GM18505 (cell line): ENCODE measurements around the gene EEF2.
"Not testable (repeated sequence)": the region's sequence is repeated elsewhere in the genome, so short reads cannot be mapped to it uniquely, and the experiment has no call there.

ENCODE experiments used
- ATAC-seq: cut with Tn5 transposase; IDR thresholded peaks from one replicate; pipeline ENCODE4 v1.9.1; 2021; ENCODE audit not compliant: unreplicated experiment
- POLR2A ChIP-seq: IDR thresholded peaks from 4 replicates; pipeline ENCODE4 v1.6.1; 2011; ENCODE audit warnings: borderline replicate concordance; ENCODE audit not compliant: insufficient read depth, insufficient read length; ENCODE audit errors: extremely low read depth

EEF2 gene

DNA sequence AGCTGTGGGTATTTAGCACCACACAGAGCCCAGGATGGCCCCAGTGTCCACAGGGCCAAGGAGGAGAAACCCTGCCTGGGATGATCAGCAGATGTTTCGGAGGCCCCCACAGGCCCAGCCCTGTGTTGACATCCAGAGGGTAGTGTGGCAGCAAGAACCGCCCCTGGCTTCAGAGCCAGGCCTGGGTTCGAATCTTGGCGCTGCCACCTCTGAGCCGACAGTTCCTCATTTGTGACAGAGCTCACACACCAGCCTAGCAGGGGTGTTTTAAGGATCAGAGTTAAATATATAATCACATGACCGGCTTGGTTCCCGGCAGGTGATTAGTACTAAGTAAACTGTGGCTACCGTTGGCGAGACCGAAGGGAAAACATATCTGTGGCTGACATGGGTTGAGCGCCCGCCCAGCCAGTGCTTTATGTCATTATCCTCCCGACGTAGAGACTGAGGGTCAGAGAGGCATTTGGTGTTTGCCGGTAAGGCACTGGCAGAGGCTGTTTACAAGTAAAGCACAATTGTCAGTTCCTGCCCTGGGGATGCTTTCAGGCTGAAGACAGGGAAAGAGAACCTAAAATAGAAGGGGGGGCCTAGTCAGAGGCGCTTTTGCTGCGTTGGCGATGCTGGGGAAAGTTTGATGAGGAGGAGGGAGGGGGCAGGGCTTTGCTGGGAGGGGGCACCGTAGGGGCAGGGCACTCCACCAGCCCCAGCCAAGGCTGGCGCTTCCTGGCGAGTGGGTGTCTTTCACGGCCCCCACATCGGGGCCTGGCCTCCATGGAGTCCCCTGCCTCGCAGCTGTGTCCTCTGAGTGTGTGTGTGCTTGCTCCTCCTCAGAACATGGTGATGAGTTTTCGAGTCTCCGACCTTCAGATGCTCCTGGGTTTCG, 27.1 kb upstream of the EEF2 start:
- ATAC-seq: no peak
- no peak for TF ChIP-seq POLR2A

DNA sequence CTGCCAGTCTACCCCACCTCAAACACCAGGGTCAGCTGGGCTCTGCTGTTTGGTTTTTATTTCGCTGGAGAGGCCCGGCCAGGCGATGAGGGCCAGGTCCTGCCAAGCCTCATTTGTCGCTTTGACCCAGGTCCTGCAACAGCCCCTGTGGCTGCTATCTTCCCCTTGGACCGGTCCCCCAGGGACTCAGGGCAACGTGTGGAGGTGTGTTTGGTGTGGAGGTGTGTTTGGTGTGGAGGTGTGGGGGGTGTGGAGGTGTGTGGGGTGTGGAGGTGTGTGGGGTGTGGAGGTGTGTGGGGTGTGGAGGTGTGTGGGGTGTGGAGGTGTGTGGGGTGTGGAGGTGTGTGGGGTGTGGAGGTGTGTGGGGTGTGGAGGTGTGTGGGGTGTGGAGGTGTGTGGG, 26.2 kb upstream of the EEF2 start:
- not testable (repeated sequence) for ATAC-seq

DNA sequence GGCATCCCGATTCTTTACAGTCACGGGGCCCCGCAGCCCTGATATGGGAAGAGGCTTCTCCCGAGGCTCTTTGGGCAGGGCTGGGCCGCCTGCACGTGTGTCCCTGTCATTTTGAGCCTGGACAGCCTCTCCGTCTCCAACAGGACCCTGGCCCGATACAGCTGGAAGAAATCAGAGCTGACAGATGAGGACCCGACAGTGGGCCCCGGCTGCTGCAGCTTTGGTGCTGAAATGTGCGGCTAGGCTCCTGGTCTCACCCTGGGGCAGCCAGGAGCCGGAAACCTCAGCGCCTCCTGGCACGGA, 25.5 kb upstream of the EEF2 start:
- TF ChIP-seq POLR2A: no peak
- no peak for ATAC-seq

DNA sequence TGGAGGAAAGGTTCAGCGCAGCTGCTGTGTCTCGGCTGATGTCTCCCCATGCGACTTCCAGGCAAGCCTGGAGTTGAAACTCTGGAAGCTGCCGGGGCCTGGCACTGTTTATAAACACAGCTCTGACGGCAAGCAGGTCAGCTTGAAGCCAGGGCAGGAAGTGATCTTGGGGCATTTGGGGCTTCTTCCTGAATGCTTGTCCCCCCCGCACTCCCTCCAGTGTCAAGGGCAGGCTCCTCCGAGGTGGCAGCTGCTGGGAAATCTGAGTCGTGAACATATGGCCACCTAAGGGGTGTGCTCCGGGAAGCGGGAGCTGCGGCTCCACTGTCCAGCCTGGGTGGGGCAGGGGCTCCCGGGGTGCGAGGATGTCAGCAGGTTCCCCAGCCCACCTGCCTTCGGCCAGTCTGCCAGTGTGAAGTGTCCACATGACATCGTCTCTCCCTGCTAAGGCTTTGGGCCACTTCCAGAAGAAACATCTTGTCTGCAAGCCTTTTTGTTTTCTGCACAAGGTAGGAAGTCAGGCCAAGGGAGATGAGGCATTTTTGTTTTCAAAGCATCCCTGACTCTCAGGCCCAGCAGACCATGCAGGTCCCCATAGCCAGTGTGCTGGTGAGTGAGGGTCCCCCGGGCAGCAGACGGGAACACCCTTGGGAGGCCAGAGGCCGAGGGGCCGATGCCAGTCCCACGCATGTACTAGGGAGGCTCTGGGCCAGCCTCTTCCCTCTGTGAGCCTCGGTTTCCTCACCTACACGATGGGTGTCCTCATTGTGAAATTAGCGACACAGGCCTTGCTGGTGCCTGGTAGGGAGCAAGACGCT, 24.9 kb upstream of the EEF2 start:
- no peak for TF ChIP-seq POLR2A
- no peak for ATAC-seq

DNA sequence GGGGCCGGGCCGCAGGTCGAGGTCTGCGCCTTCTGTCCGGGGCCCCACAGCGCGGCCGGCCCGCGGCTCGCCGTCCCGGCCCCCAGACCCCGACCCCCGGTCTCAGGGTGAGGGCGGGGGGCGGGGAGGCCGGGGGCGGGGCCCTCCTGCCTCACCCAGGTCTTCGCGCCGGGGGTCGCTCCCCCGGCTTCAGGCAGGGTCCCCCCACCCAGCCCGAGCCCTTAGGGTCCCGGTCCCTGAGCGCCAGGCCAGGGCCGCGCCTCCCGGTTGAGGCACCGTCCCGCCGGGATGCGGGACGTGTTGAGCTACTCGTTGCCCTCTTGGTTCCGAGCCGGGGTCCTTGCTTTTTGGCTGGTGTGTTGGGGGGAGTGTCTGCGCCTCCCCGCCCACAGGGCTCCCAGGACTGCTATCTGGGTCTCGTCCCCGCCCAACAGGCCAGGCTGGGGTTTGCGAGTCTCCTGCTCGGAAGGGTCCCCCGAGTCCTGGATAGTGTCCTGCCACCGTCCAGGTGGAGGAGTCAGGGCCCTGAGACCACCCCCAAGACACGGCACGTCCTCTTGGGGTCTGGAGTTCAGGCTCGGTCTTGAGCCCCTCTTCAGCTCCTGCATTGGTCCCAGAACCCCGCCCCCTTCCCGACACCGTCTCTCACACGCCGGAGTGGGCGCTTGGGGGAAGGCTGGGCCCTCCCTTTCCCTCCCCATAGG, 22.7 kb upstream of the EEF2 start:
- TF ChIP-seq POLR2A: no peak
- peak; percentile 28 for ATAC-seq

DNA sequence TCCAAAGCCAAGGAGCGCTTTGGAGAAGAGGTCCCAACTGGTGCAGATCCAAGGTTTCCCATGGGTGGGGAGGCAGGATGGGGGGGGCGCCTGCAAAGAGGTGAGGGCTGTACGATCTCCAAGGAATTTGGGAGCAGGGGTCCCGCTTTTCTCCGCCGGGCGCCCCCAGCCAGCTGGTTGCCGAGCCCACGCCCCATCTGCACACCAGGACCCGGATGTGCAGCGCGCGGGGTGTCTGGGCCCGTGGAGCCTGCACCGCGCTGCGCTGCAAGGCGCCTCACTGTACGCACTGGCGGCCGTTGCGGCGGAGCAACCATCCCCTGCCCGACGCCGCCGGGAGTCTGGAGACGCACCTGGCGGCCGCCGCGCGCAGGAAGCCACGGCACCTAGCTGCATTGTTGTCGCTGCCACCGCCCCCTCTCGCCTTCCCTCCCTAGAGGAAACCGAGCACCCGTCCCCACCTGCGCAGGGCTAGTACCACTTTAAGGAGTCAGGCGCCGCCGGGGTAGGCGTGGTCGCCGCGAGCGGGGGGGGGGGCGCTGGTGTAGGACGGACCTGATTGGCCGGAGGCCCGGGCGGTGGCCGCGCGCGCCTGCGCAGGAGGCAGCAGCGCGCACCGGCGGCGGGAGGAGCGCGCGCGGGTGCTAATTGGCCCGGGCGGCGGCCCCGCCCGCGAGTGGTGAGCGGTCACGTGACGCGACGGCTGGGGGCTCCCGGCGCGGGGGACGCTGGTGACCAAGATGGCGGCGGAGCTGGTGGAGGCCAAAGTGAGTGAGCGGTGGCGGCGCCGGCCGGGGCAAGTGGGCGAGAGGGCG, 22.0 kb upstream of the EEF2 start, which contains the start of gene PIAS4:
Gene PIAS4 (plus strand): TSS at position 716 of the 815 bp plus-strand sequence. CDS start 25 bp downstream, at position 741.
- TF ChIP-seq POLR2A: peak; percentile 72
- peak; percentile 80 for ATAC-seq

DNA sequence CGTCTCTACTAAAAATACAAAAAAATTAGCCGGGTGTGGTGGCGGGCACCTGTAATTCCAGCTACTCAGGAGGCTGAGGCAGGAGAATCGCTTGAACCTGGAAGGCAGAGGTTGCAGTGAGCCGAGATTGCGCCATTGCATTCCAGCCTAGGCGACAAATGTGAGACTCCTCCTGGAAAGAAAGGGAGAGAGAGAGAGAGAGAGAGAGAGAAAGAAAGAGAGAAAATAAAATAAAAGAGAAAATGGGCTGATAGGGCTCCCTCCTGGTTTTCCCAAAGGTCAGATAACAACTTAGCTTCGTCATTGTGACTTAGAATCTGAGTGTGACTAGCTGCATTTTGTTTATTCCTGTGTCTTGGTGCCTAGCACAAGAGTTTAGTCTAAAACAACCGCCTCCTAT, 20.2 kb upstream of the EEF2 start:
- not testable (repeated sequence) for ATAC-seq

DNA sequence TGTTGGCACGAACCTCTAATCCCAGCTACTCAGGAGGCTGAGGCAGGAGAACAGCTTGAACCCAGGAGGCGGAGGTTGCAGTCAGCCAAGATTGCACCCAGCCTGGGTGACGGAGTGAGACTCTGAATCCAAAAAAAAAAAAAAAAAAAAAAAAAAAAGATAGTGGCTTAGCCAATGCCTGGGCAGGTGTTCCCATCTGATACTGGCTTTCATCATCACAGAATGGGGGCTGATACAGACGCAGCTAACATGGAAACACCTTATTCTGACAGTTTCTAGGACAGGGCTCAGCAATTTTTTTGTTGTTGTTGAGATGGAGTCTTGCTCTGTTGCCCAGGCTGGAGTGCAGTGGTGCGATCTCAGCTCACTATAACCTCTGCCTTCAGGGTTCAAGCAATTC, 15.5 kb upstream of the EEF2 start:
- ATAC-seq: not testable (repeated sequence)

DNA sequence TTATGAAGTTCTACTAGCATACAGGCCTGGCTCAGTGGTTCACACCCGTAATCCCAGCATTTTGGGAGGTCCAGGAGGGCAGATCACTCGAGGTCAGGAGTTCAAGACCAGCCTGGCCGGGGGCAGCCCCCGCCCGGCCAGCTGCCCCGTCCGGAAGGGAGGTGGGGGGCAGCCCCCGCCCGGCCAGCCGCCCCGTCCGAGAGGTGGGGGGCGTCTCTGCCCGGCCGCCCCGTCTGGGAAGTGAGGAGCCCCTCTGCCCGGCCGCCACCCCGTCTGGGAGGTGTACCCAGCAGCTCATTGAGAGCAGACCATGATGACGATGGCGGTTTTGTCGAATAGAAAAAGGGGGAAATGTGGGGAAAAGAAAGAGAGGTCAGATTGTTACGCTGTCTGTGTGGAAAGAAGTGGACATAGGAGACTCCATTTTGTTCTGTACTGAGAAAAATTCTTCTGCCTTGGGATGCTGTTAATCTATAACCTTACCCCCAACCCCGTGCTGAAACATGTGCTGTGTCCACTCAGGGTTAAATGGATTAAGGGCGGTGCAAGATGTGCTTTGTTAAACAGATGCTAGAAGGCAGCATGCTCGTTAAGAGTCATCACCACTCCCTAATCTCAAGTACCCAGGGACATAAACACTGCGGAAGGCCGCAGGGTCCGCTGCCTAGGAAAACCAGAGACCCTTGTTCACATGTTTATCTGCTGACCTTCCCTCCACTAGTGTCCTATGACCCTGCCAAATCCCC, 13.6 kb upstream of the EEF2 start:
- ATAC-seq: not testable (repeated sequence)

DNA sequence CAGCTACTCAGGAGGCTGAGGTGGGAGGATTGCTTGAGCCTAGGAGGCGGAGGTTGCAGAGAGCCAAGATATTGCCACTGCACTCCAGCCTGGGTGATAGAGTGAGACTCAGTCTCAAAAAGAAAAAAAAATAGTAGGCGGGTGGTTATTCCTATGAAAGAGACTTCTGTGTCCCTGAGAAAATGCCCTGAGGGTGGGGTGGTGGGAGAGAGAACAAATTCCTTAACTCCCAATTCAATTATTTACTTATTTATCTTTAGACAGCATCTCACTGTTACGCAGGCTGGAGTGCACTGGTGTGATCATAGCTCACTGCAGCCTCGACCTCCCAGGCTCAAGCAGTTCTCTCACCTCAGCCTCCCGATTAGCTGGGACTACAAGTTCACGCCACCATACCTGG, 10.3 kb upstream of the EEF2 start:
- no peak for ATAC-seq
- no peak for TF ChIP-seq POLR2A

DNA sequence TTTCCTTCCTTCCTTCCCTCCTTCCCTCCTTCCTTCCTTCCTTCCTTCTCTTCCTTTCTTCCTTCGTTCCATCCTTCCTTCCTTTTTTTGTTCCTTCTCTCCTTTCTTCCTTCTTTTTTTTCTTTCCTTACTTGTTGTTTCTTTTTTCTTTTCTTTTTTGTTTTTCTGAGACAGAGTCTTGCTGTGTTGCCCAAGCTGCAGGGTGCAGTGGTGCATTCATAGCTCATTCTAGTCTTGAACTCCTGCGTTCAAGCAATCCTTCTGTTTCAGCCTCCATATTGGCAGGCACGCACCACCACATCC, 5.5 kb upstream of the EEF2 start:
- TF ChIP-seq POLR2A: no peak
- no peak for ATAC-seq

DNA sequence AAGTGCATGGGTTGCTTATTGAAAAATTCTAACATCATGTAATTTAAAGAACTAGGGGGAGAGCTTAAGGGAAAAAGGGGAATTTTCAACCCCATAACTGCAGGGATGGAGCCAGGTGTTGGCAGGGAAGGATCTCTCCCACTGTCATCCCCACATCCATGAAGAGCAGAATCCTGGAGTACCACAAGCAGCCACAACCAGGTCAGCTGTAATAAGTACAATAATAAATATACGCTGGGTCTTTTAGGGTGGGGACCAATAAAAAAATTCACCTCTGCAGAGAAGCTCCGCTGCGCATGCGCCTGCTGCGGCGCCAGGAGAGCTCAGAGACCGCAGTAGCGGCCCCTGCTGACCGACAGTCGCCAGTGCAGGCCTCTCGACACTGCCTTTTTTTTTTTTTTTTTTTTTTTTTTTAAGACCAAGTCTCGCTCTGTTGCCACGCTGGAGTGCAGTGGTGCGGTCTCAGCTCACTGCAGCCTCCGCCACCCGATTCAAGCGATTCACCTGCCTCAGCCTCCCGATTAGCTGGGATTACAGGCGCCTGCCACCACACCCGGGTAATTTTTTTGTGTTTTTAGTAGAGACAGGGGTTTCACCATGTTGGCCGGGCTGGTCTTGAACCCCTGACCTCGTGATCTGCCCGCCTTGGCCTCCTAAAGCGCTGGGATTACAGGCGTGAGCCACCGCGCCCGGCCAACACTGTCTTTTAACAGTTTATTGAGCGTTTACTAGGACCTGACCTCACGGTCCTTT, 2.5 kb upstream of the EEF2 start:
- no peak for TF ChIP-seq POLR2A

DNA sequence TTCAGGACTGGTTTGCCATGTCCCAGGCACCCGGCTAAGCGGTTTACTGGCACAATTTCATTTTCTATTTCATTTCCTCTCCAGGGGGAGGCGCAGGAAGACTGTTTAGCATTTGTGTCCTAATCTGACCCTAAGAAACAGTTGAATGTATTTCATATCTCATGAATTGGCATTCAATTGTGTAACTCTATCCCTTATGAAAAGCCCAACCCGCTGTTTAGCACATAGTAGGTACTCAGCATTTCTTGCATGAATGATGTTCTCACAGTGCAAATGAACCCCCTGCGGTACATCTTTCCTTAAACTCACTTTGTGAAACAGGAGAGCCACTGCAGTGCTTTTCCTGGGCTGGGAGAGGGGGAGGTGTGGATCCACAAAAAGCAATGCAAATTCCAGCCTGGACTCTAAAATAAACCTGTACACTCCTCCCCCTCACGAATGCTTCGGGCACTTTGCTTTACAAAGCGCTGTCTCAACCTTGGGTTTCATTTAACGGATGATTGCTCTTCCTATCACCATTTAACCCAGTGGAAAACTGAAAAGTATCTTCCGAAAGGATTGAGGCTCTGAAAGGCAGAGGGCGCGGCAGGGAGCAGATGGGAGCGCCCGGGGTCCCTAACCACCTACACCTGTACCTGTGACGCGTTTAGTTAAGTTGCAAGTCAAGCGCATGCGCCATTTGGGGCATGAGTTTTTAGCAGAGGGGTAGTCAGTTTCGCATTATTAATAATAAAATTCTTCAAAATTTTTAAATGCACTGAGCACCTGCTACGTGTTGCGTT, 1.2 kb upstream of the EEF2 start:
- ATAC-seq: no peak
- no peak for TF ChIP-seq POLR2A

More for the DNA sequence above, 2.5 kb upstream of the EEF2 start:
- ATAC-seq: peak; percentile 44
